Stimulated activated effector memory CD8-positive, alpha-beta T cell treated with anti-CD3 and anti-CD28 coated beads, Interleukin-12 subunit alpha, Interleukin-12 subunit beta, amount 100 ng/mL, for 72 hours (primary cell): Measurements from ENCODE around the gene ARHGAP12.

Experiments used
- ATAC-seq: fragments of 150-1000 bp; cut with Tn5 transposase; 2 replicates; pipeline ENCODE4 v1.10.0; 2021
- DNase-seq, 2 donors: peaks; one replicate each; pipeline ENCODE4 v3.0.0; 2021 to 2022; ENCODE audit warnings: low spot score in 2 of 2
- H3K27ac Mint-ChIP-seq: one replicate; pipeline ENCODE4 v1.8.0; 2022; ENCODE audit warnings: mild to moderate bottlenecking, mixed read lengths
- H3K36me3 Mint-ChIP-seq: one replicate; pipeline ENCODE4 v1.8.0; 2022; ENCODE audit warnings: mild to moderate bottlenecking, mixed read lengths
- H3K4me1 Mint-ChIP-seq: one replicate; pipeline ENCODE4 v1.8.0; 2022; ENCODE audit warnings: mixed read lengths
- H3K4me3 Mint-ChIP-seq: one replicate; pipeline ENCODE4 v1.8.0; 2022; ENCODE audit warnings: mild to moderate bottlenecking, mixed read lengths
- H3K9me3 Mint-ChIP-seq: one replicate; pipeline ENCODE4 v1.8.0; 2022; ENCODE audit warnings: mixed read lengths

Gene ARHGAP12

GRCh38 chr10:31768467-31768866, 160.2 kb downstream of the ARHGAP12 start:
- ATAC-seq (no peak), DNase-seq (no peak)
- Mint-ChIP-seq H3K4me1 (no peaks in the 10 kb centered on the region), H3K36me3 (no peaks in the 10 kb centered on the region), H3K27ac (no peak overlapping the region), H3K9me3 (no peaks in the 10 kb centered on the region), H3K4me3 (no peak overlapping the region)

- H3K4me1 Mint-ChIP-seq: peaks cover 2% of the 10 kb centered on the region
- H3K27ac Mint-ChIP-seq: no peak overlapping the region
- H3K9me3 Mint-ChIP-seq: no peaks in the 10 kb centered on the region
- no peaks in the 10 kb centered on the region for H3K36me3 Mint-ChIP-seq
- no peak for ATAC-seq
- DNase-seq: no peak
- H3K4me3 Mint-ChIP-seq: no peak overlapping the region
Observed at GRCh38 chr10:31765541-31765940, 163.1 kb downstream of the ARHGAP12 start.

GRCh38 chr10:31762316-31762715, 166.3 kb downstream of the ARHGAP12 start:
- no peak overlapping the region for H3K4me3 Mint-ChIP-seq
- no peaks in the 10 kb centered on the region for H3K9me3 Mint-ChIP-seq
- no peak for ATAC-seq

GRCh38 chr10:31761156-31761555, 167.5 kb downstream of the ARHGAP12 start:
- Mint-ChIP-seq H3K9me3 (no peaks in the 10 kb centered on the region), H3K4me3 (peak overlapping the region; percentile 89), H3K27ac (peak overlapping the region; percentile 80), H3K36me3 (peaks cover 13% of the 10 kb centered on the region), H3K4me1 (peaks cover 14% of the 10 kb centered on the region)
- ATAC-seq (no peak), DNase-seq (no peak)

More at GRCh38 chr10:31762316-31762715, 166.3 kb downstream of the ARHGAP12 start:
- Mint-ChIP-seq H3K36me3 (peaks cover 13% of the 10 kb centered on the region), H3K27ac (no peak overlapping the region), H3K4me1 (peaks cover 14% of the 10 kb centered on the region)
- DNase-seq: no peak

GRCh38 chr10:31760674-31761081, 168.0 kb downstream of the ARHGAP12 start:
- Mint-ChIP-seq H3K4me3 (peak overlapping the region; percentile 89), H3K9me3 (no peaks in the 10 kb centered on the region), H3K27ac (peak overlapping the region; percentile 98), H3K36me3 (peaks cover 13% of the 10 kb centered on the region), H3K4me1 (peaks cover 14% of the 10 kb centered on the region)
- ATAC-seq (no peak), DNase-seq (no peak)

- H3K4me3 Mint-ChIP-seq: peak overlapping the region; percentile 89
- DNase-seq (peak; percentile 79 to 92), ATAC-seq (peak; percentile 94)
- peak overlapping the region; percentile 98 for H3K27ac Mint-ChIP-seq
- H3K4me1 Mint-ChIP-seq: peaks cover 14% of the 10 kb centered on the region
- H3K9me3 Mint-ChIP-seq: no peaks in the 10 kb centered on the region
- H3K36me3 Mint-ChIP-seq: peaks cover 13% of the 10 kb centered on the region
Observed at GRCh38 chr10:31759799-31760626, 168.6 kb downstream of the ARHGAP12 start.

GRCh38 chr10:31759124-31759798, 169.4 kb downstream of the ARHGAP12 start:
- ATAC-seq (peak; percentile 55), DNase-seq (peak; percentile 36 to 77)
- H3K27ac Mint-ChIP-seq: peak overlapping the region; percentile 98
- H3K36me3 Mint-ChIP-seq: peaks cover 13% of the 10 kb centered on the region
- no peaks in the 10 kb centered on the region for H3K9me3 Mint-ChIP-seq
- H3K4me3 Mint-ChIP-seq: peak overlapping the region; percentile 89
- H3K4me1 Mint-ChIP-seq: peaks cover 14% of the 10 kb centered on the region

- H3K36me3 Mint-ChIP-seq: peaks cover 13% of the 10 kb centered on the region
- H3K4me1 Mint-ChIP-seq: peaks cover 14% of the 10 kb centered on the region
- DNase-seq (no peak), ATAC-seq (no peak)
- H3K9me3 Mint-ChIP-seq: no peaks in the 10 kb centered on the region
- H3K4me3 Mint-ChIP-seq: peak overlapping the region; percentile 89
- peak overlapping the region; percentile 98 for H3K27ac Mint-ChIP-seq
Observed at GRCh38 chr10:31758495-31758894, 170.1 kb downstream of the ARHGAP12 start.

GRCh38 chr10:31757831-31758230, 170.8 kb downstream of the ARHGAP12 start:
- Mint-ChIP-seq H3K36me3 (peaks cover 13% of the 10 kb centered on the region), H3K9me3 (no peaks in the 10 kb centered on the region), H3K27ac (peak overlapping the region; percentile 36), H3K4me3 (no peak overlapping the region), H3K4me1 (peaks cover 14% of the 10 kb centered on the region)
- no peak for ATAC-seq
- no peak for DNase-seq

- ATAC-seq (no peak), DNase-seq (no peak)
- H3K36me3 Mint-ChIP-seq: peaks cover 13% of the 10 kb centered on the region
- H3K27ac Mint-ChIP-seq: peak overlapping the region; percentile 36
- no peaks in the 10 kb centered on the region for H3K9me3 Mint-ChIP-seq
- no peak overlapping the region for H3K4me3 Mint-ChIP-seq
- peaks cover 14% of the 10 kb centered on the region for H3K4me1 Mint-ChIP-seq
Observed at GRCh38 chr10:31757386-31757791, 171.2 kb downstream of the ARHGAP12 start.

GRCh38 chr10:31756729-31757110, 171.9 kb downstream of the ARHGAP12 start:
- DNase-seq (no peak), ATAC-seq (no peak)
- peaks cover 13% of the 10 kb centered on the region for H3K36me3 Mint-ChIP-seq
- peak overlapping the region; percentile 48 for H3K27ac Mint-ChIP-seq
- no peaks in the 10 kb centered on the region for H3K9me3 Mint-ChIP-seq
- peaks cover 19% of the 10 kb centered on the region for H3K4me1 Mint-ChIP-seq
- H3K4me3 Mint-ChIP-seq: no peak overlapping the region

- Mint-ChIP-seq H3K27ac (peak overlapping the region; percentile 48), H3K9me3 (no peaks in the 10 kb centered on the region), H3K36me3 (peaks cover 13% of the 10 kb centered on the region), H3K4me1 (peaks cover 24% of the 10 kb centered on the region), H3K4me3 (no peak overlapping the region)
- ATAC-seq (no peak), DNase-seq (no peak)
Observed at GRCh38 chr10:31756101-31756728, 172.4 kb downstream of the ARHGAP12 start.
